Tibial nerve (tissue), 3 donors: ENCODE results near the gene DNAI2.

Source experiments
- CTCF ChIP-seq, 5 experiments: fragments of 200-600 bp in 3 of 5; fragments of 450-650 bp in 2 of 5; sonication (generic) in 3 of 5; IDR thresholded peaks; one replicate each; pipeline ENCODE4 v1.5.1; 2016 to 2019; ENCODE audit warnings: antibody characterized with exemption in 5 of 5, mild to moderate bottlenecking in 3 of 5, moderate library complexity in 2 of 5
- POLR2A ChIP-seq, 2 donors: fragments of 450-650 bp; IDR thresholded peaks; one replicate each; pipeline ENCODE4 v1.6.1; 2017; ENCODE audit warnings: antibody characterized with exemption in 2 of 2, mild to moderate bottlenecking in 2 of 2, moderate library complexity in 2 of 2

GRCh38 chr17:74359916-74360315 is 85.9 kb downstream of the DNAI2 start:
- TF ChIP-seq CTCF (IDR thresholded peaks at IDR 0.05) (no peak), POLR2A (IDR thresholded peaks at IDR 0.05) (no peak)
